Activated effector memory CD4-positive, alpha-beta T cell treated with anti-CD3 and anti-CD28 coated beads, Interleukin-2, amount 50 U/mL, for 16 hours (primary cell): ENCODE results near the gene SLC26A4.

ENCODE experiments used
- DNase-seq: peaks from one replicate; pipeline ENCODE4 v3.0.0-alpha.2; 2020

SLC26A4 gene

GRCh38 chr7:107661081-107661864, 645 bp downstream of the SLC26A4 start:
- DNase-seq: peak; percentile 78

GRCh38 chr7:107661865-107662379, 1.3 kb downstream of the SLC26A4 start:
- no peak for DNase-seq

GRCh38 chr7:107663196-107663595, 2.6 kb downstream of the SLC26A4 start:
- no peak for DNase-seq

- DNase-seq: no peak
Observed at GRCh38 chr7:107666790-107667189, 6.2 kb downstream of the SLC26A4 start.

- no peak for DNase-seq
Observed at GRCh38 chr7:107667341-107667740, 6.7 kb downstream of the SLC26A4 start.

DNA sequence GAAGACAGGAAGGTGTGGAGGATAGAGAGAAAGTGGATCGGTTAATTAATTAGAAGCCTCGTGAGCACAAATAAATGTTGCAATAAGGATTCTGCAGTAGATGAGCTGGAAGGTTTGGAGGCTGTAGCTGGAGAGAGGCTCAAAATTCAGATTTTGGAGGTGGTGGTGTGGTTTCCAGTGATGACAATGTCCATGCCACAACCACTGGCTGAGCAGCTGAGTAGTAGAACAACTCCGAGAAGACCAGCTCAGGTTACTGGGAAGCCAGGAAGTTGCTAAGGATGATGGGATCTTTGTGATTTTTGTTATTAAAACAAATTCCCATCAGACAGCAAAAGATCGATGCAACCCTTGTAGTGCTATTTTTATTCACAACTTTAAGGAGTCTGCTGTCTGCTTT, 7.7 kb downstream of the SLC26A4 start:
- DNase-seq: no peak

DNA sequence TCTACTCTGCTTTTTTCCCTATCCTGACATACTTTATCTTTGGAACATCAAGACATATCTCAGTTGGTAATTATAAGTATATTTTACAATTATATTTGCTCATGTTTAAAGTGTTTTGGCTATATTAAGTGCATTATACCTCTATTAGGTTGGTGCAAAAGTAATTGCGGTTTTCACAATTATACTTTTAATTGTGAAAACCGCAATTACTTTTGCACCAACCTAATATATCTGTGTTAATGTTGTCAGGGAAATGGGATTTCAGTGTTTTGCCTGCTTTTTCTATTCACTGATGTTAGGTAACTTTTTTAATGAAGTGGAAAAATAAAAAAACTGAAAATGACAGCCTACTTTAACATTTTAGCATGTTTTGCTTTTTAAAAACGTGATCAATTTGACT, 11.6 kb downstream of the SLC26A4 start:
- no peak for DNase-seq

GRCh38 chr7:107676249-107676648, 15.6 kb downstream of the SLC26A4 start:
- no peak for DNase-seq

DNA sequence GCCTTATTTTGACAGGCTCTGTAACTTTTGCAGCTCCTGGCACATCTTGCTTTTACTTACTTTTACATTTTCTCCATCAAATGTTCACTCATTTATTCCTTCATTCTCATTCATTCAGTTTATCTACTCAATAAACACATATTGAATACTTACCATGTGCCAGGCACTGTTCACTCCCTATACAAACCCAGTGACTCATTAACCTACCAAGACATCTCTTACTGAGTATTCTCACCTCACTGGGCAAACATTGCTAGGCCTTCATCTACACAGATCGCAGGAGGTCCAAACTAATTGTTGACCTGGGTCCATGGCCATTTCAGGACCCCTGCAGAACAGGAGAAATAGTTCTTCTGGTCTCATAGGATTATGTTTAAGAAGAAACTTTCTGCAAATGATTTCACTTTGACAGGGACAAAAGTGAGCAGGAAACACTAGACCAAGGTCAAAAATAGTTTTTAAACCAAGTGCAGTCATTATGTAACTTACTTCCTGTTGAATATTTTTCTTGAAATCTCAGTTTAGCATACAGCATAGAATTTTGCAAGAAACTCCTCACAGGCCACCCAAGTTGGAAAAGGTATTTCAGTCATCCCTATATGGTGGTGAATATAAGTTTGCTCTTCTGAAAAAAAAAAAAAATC, 17.6 kb downstream of the SLC26A4 start:
- DNase-seq: no peak

GRCh38 chr7:107680478-107680877, 19.9 kb downstream of the SLC26A4 start:
- no peak for DNase-seq

- DNase-seq: no peak
Observed at GRCh38 chr7:107682886-107683285, 22.3 kb downstream of the SLC26A4 start.

DNA sequence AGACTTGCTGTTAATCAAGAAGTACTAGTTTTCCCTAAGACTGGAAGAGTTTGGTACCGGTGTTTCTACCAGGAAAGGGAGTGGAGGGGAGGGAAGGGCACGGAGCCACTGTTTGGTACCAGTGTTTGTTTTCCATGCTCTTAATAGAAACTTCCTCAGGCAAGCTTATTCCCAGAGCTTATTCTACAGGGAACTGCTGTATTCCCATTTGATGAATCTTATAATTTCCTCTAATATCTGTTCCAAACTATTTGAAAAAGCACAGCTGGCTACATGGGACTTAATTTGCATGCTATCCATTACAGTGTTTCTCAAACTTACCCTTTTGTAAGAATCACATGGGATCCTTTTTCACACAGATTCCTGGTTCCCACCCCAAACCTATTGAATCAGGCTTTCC, 23.7 kb downstream of the SLC26A4 start:
- DNase-seq: no peak

- DNase-seq: no peak
Observed at GRCh38 chr7:107684947-107685463, 24.4 kb downstream of the SLC26A4 start.

DNA sequence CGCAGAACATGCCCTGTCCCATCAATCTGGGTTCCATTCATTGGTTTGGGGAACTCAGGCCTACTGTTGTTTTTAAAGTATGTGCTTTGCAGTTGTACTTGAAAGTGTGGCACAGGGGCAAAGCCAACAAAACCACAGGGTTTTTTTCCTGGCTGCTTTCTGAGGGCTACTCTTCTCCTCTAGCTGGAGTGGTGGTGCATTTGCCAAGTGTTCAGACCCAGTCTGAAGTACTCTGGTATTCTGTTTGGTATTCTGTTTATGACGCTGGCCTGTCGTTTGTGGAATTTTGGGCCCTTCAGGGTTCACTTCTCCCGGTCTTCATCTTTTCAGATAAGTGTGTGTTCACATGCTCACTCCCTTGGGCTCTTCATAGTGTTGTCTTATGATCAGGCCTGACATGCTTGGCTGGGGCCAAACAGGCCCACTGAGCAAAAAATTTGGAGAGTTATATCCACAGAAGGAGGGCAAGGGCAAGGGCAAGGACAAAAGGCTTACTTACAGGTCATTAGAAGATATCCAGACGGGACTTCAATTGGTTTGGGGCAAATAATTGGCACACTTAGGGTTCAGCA, 26.3 kb downstream of the SLC26A4 start:
- no peak for DNase-seq

GRCh38 chr7:107687656-107688055, 27.0 kb downstream of the SLC26A4 start:
- DNase-seq: no peak

GRCh38 chr7:107689553-107689952, 28.9 kb downstream of the SLC26A4 start:
- DNase-seq: no peak

DNA sequence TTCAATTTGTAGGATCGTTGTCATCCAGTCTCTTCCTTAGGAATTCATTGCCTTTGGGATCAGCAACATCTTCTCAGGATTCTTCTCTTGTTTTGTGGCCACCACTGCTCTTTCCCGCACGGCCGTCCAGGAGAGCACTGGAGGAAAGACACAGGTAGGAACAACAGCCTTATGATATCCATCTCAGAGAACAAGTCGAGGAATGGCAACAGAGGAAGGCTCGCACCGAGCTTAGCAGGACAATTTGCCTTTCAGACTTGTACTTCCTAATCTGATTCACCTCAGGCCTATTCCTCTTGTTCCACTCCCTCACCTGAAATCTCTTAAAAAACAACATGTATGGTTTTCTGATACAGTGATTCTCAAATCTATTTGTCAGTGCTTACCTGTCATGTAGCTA, 29.5 kb downstream of the SLC26A4 start:
- no peak for DNase-seq

DNA sequence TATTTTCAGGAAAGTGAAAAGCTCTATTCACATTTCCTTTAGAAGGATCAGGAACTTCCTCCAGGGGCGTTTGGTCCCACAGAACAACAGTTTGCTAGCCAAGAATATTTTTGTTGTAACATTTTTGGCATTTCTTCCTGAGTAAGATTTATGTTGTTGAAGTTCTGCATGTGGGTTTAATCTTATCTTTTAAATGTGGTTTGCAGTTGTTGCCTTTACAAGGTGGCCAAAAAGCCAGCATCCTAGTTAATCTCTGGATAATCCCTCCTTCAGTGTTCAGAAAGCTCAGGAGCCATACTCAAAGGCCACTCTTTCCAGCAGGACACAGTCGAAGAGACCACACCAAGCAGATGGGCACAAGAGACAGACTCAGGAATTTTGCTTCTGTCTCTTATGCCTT, 30.0 kb downstream of the SLC26A4 start:
- no peak for DNase-seq

GRCh38 chr7:107691716-107692115, 31.1 kb downstream of the SLC26A4 start:
- DNase-seq: no peak

- DNase-seq: no peak
Observed at GRCh38 chr7:107692501-107692900, 31.9 kb downstream of the SLC26A4 start.

DNA sequence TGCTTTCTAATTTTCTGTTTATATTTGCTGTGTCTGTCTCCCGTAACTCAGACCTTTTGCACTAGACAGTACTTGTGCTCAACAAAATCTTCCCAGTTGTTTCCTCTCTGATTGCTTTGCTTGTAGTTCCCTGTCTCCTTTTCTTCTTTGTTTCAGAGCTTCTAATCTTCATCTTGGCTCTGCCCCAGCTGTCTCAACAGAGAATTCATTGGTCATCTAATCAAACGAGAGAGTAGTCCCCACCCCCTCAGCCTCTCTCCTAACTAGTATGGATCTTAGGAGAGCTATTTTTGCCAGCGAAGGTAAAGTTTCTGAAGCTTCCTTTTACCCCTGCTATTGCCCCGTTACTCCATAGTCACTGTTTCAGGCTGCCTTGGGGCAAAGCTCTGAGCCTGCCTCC, 32.8 kb downstream of the SLC26A4 start:
- no peak for DNase-seq

GRCh38 chr7:107694386-107694785, 33.8 kb downstream of the SLC26A4 start:
- no peak for DNase-seq

DNA sequence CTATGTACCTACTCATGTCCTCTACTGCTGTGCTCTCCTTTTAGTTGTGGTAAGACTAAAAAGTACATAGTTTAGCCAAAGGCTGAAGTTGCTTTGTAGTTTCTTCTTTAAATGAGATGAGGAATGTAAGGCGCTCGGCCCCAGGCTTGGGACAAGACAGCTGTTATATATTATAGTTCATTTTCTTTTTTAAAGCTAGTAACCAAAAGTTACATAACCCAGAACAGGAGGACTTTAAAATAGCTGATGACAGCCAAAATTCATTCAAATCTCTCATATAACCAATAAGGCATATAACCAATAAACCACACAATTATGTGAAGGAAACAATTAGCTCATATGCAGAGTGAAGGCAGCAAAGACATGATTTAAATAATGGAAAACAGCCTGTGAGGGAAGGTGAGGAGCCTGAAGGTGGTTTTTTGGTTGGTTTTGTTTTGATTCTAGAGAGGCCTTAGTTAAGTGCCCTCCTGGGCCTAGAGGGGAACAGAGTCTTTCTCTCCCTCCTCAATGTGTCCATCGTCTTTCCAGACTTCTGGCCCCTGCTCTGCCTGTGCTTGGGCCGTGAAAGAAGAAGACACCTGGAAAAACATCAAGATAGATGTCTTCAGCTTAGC, 35.8 kb downstream of the SLC26A4 start:
- DNase-seq: no peak
